PFSK-1 (cell line): Measurements from ENCODE around the gene SEMA4B. TPM values are rescaled to one million over a fixed set of nuclear protein-coding genes. Genes with fewer than 3 reads are reported as not detected.

ENCODE experiments used
- FOXP2 ChIP-seq: optimal IDR thresholded peaks from 2 replicates; pipeline ENCODE3; 2011; ENCODE audit warnings: borderline replicate concordance, control low read depth, inconsistent platforms; ENCODE audit not compliant: insufficient read depth; ENCODE audit errors: extremely low read length, extremely low read depth
- POLR2AphosphoS5 ChIP-seq: IDR thresholded peaks from 2 replicates; pipeline ENCODE4 v1.6.1; 2012; ENCODE audit warnings: low read depth, mild to moderate bottlenecking, control low read depth, low read length, moderate library complexity
- SIN3A ChIP-seq: IDR thresholded peaks from 2 replicates; pipeline ENCODE4 v1.6.1; 2012; ENCODE audit warnings: mild to moderate bottlenecking, low read length, moderate library complexity, borderline replicate concordance; ENCODE audit not compliant: insufficient read depth
- TAF1 ChIP-seq: IDR thresholded peaks from 2 replicates; pipeline ENCODE4 v1.6.1; 2012; ENCODE audit warnings: low read length, control low read depth, borderline replicate concordance; ENCODE audit not compliant: insufficient read depth
- polyA plus RNA-seq: library from polyadenylated mRNA; unstranded; fragments of >200 nt; gene quantifications from one replicate; pipeline ENCODE4 v1.2.1, GENCODE V29; 2012; ENCODE audit warnings: low read depth, missing spikeins; ENCODE audit not compliant: insufficient read length
- TF ChIP-seq, protein P1 (sequence below), 2 experiments: IDR thresholded peaks; 2 replicates each; pipeline versions ENCODE4 v1.6.1 to v1.8.0; 2011 to 2012; ENCODE audit warnings: low read depth in 2 of 2, low read length in 2 of 2, control low read depth in 1 of 2, inconsistent platforms in 1 of 2, mild to moderate bottlenecking in 1 of 2, moderate library complexity in 1 of 2; ENCODE audit not compliant: insufficient read depth in 1 of 2

Gene SEMA4B, protein sequence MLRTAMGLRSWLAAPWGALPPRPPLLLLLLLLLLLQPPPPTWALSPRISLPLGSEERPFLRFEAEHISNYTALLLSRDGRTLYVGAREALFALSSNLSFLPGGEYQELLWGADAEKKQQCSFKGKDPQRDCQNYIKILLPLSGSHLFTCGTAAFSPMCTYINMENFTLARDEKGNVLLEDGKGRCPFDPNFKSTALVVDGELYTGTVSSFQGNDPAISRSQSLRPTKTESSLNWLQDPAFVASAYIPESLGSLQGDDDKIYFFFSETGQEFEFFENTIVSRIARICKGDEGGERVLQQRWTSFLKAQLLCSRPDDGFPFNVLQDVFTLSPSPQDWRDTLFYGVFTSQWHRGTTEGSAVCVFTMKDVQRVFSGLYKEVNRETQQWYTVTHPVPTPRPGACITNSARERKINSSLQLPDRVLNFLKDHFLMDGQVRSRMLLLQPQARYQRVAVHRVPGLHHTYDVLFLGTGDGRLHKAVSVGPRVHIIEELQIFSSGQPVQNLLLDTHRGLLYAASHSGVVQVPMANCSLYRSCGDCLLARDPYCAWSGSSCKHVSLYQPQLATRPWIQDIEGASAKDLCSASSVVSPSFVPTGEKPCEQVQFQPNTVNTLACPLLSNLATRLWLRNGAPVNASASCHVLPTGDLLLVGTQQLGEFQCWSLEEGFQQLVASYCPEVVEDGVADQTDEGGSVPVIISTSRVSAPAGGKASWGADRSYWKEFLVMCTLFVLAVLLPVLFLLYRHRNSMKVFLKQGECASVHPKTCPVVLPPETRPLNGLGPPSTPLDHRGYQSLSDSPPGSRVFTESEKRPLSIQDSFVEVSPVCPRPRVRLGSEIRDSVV
- 29.5 TPM for polyA plus RNA-seq

DNA sequence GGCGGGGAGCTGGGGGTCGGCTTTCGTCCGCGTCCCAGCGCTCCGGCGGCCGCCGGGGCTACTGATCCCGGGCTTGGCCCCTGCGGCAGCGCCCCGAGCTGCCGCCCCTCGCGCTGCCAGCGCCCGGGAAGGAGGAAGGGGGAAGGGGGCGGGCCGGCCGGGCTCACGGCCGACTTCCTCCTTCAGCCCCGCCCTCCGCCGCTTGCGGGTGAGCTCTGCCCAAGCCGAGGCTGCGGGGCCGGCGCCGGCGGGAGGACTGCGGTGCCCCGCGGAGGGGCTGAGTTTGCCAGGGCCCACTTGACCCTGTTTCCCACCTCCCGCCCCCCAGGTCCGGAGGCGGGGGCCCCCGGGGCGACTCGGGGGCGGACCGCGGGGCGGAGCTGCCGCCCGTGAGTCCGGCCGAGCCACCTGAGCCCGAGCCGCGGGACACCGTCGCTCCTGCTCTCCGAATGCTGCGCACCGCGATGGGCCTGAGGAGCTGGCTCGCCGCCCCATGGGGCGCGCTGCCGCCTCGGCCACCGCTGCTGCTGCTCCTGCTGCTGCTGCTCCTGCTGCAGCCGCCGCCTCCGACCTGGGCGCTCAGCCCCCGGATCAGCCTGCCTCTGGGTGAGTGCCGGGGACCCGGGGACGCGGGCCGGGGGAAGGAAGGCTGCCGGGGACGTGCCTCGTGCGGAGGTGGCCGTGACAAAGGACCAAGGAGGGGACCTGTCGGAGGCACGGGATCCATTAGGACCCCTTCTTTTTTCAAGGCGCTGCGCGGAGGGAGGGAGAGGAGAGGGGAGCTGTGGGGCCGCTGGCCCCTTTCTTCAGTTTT lies at the start of gene SEMA4B:
SEMA4B (plus strand) TSS at position 201 of the 814 bp plus-strand sequence; CDS start at position 450, 249 bp downstream.
- peak; percentile 40; the same call in 1 of the 2 replicates for TF ChIP-seq TAF1
- TF ChIP-seq POLR2AphosphoS5, result peak; percentile 77
- TF ChIP-seq SIN3A, result no peak

DNA sequence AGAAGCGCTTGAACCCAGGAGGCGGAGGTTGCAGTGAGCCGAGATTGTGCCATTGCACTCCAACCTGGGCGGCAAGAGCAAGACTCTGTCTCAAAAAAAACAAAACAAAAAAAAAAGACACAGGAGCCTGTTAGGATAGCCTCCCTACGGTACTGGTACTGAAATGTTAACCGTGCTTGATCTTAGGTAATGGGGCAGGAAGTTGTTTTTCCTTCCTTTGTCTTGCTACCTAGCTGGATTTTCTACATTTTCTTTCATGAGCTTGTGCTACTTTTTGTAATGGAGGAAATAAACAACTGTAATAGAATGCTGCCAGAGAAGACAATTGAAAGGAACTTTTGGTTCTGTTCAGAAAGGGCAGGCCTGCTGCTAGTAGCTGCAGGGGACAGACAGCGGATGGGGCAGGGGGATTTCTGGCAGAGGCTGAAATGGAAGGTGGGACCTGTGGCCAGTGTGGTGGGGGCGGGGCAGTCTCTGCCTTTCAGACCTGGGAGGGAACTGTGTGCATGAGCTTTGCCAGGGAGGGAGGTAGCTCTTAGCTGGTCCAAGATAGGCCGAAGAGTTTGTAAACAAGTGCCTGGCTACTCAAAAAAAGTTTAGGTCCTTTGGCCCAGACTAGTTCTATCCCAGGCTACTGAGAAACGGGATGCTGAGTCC lies 49.0 kb upstream of the SEMA4B start:
- TF ChIP-seq SIN3A (no peak), FOXP2 (no peak), TAF1 (no peak), POLR2AphosphoS5 (no peak)
- TF ChIP-seq, protein P1, sequence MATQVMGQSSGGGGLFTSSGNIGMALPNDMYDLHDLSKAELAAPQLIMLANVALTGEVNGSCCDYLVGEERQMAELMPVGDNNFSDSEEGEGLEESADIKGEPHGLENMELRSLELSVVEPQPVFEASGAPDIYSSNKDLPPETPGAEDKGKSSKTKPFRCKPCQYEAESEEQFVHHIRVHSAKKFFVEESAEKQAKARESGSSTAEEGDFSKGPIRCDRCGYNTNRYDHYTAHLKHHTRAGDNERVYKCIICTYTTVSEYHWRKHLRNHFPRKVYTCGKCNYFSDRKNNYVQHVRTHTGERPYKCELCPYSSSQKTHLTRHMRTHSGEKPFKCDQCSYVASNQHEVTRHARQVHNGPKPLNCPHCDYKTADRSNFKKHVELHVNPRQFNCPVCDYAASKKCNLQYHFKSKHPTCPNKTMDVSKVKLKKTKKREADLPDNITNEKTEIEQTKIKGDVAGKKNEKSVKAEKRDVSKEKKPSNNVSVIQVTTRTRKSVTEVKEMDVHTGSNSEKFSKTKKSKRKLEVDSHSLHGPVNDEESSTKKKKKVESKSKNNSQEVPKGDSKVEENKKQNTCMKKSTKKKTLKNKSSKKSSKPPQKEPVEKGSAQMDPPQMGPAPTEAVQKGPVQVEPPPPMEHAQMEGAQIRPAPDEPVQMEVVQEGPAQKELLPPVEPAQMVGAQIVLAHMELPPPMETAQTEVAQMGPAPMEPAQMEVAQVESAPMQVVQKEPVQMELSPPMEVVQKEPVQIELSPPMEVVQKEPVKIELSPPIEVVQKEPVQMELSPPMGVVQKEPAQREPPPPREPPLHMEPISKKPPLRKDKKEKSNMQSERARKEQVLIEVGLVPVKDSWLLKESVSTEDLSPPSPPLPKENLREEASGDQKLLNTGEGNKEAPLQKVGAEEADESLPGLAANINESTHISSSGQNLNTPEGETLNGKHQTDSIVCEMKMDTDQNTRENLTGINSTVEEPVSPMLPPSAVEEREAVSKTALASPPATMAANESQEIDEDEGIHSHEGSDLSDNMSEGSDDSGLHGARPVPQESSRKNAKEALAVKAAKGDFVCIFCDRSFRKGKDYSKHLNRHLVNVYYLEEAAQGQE (IDR thresholded peaks at IDR 0.05; ENCODE audit: insufficient read depth in 1 of 2, low read depth in 2 of 2, low read length in 2 of 2), result no peak

DNA sequence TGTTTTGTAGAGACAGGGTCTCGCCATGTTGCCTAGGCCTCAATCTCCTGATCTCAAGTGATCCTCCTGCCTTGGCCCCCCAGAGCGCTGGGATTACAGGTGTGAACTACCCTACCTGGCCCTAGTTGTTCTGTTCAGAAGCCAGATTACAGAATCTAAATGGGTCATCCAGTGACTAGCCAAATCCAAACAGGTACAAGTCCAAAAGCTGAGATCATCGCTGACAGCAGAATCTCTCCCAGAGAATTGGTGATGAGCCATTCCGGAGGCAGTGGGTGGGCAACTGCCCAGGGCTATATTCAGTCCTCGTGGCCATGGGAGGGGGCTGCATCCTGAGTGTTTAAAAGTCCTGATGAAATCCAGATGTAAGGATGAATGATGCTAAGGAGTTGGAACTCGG lies 47.5 kb upstream of the SEMA4B start:
- TF ChIP-seq, protein P1 (IDR thresholded peaks at IDR 0.05; ENCODE audit: insufficient read depth in 1 of 2, low read depth in 2 of 2, low read length in 2 of 2), result no peak
- TF ChIP-seq SIN3A, result no peak
- no peak for TF ChIP-seq TAF1
- no peak for TF ChIP-seq FOXP2
- TF ChIP-seq POLR2AphosphoS5, result no peak

DNA sequence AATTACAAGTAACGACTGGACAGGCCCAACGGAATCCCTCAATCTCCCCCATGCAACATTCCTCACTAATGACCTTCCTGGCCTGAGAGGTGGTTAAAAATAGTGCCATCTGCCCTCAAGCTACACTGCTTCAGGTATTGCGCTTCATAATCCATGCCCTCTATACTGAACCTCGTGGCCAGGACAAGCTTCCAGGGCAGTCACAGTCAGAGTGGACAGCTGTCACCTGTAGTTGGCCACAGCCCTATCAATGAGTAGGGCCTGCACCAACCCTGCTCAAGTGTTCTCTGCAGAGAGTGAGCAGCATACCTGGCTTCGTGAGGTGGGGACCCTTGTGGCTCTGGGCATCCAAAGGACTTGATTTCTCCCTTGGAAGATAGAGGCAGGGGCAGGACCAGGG lies 46.9 kb upstream of the SEMA4B start:
- TF ChIP-seq FOXP2 (no peak), SIN3A (no peak), POLR2AphosphoS5 (no peak), TAF1 (no peak)
- TF ChIP-seq, protein P1 (IDR thresholded peaks at IDR 0.05; ENCODE audit: insufficient read depth in 1 of 2, low read depth in 2 of 2, low read length in 2 of 2), result no peak
